GM12878 (cell line): Measurements from ENCODE around the gene AK4. TPM values are rescaled to one million over a fixed set of nuclear protein-coding genes. Genes with fewer than 3 reads are reported as not detected.

ENCODE experiments used
- ATAC-seq: fragments of 200-7000 bp; cut with Tn5 transposase; 3 replicates; pipeline ENCODE4 v1.9.1; 2020; ENCODE audit warnings: mild to moderate bottlenecking, moderate library complexity
- BruUV-seq: library from RNA; stranded (reverse); fragments of 400-500 nt; replicated peaks from 2 replicates; lab custom pipeline; 2021; lab: Mats Ljungman, UMichigan
- CTCF ChIA-PET: fragments of 300-600 bp; sonication (Branson Sonifier 250); formaldehyde crosslinking; extraction: SDS; loops from one replicate; lab custom pipeline; 2021; ENCODE audit warnings: inconsistent platforms; lab: Yijun Ruan, JAX
- POLR2A ChIA-PET: fragments of 350-600 bp; formaldehyde crosslinking; extraction: SDS; loops from one replicate; lab custom pipeline; 2021; ENCODE audit warnings: inconsistent platforms; lab: Charles Lee
- RAD21 ChIA-PET: fragments of 300-600 bp; sonication (Branson Sonifier 250); formaldehyde crosslinking; loops from one replicate; lab custom pipeline; 2023; ENCODE audit warnings: antibody characterized with exemption; ENCODE audit not compliant: unreplicated experiment; lab: Charles Lee
- SMC1A ChIA-PET: fragments of 300-600 bp; sonication (Branson Sonifier 250); formaldehyde crosslinking; loops from one replicate; lab custom pipeline; 2023; ENCODE audit not compliant: unreplicated experiment, uncharacterized antibody; lab: Charles Lee
- DNase-seq: peaks from one replicate; pipeline ENCODE4 v3.0.0-alpha.2; 2011; ENCODE audit warnings: low read depth, low spot score
- FAIRE-seq: peaks from 3 replicates; lab custom pipeline; 2011; peaks lifted over from hg19 to GRCh38; lab: Jason Lieb, UNC
- H2AFZ ChIP-seq: 2 replicates; pipeline ENCODE4 v1.6.0; 2011; ENCODE audit warnings: low read depth, low read length, control low read depth; ENCODE audit not compliant: control insufficient read depth
- H3K27ac ChIP-seq: 2 replicates; pipeline ENCODE4 v1.5.1; 2011; ENCODE audit warnings: control low read depth; ENCODE audit not compliant: control insufficient read depth, insufficient read depth
- H3K27me3 ChIP-seq, 2 experiments: replicated peaks in 1 of 2; 2 replicates each; pipeline versions ENCODE4 v1.6.0 to v1.6.1; 2011; ENCODE audit warnings: low read length in 1 of 2; ENCODE audit not compliant: control insufficient read depth in 2 of 2, insufficient read depth in 2 of 2
- H3K36me3 ChIP-seq, 2 experiments: 2 replicates each; pipeline ENCODE4 v1.5.1; 2011; ENCODE audit warnings: low read length in 1 of 2; ENCODE audit not compliant: control insufficient read depth in 2 of 2, insufficient read depth in 2 of 2
- H3K4me1 ChIP-seq: 2 replicates; pipeline ENCODE4 v1.6.1; 2011; ENCODE audit warnings: mild to moderate bottlenecking, low read length, moderate library complexity, mixed read lengths; ENCODE audit not compliant: control insufficient read depth, insufficient read depth
- H3K4me2 ChIP-seq: 2 replicates; pipeline ENCODE4 v1.6.0; 2011; ENCODE audit warnings: control low read depth; ENCODE audit not compliant: control insufficient read depth, insufficient read depth
- H3K4me3 ChIP-seq: fragments of 200-600 bp; sonication (generic); 2 replicates; pipeline ENCODE4 v1.5.1; 2016
- H3K79me2 ChIP-seq: 2 replicates; pipeline ENCODE4 v1.6.0; 2011; ENCODE audit warnings: low read length; ENCODE audit not compliant: control insufficient read depth, insufficient read depth
- H3K9ac ChIP-seq: 2 replicates; pipeline ENCODE4 v1.8.0; 2011; ENCODE audit warnings: low read length, control low read depth, mixed read lengths; ENCODE audit not compliant: control insufficient read depth, insufficient read depth
- H3K9me3 ChIP-seq: replicated peaks from 3 replicates; pipeline ENCODE4 v1.5.1; 2011; ENCODE audit warnings: mild to moderate bottlenecking, low read length; ENCODE audit not compliant: control insufficient read depth, insufficient read depth
- H4K20me1 ChIP-seq: 2 replicates; pipeline ENCODE4 v1.6.0; 2011; ENCODE audit not compliant: control insufficient read depth, insufficient read depth
- BACH1 ChIP-seq: fragments of 450-650 bp; IDR thresholded peaks from 2 replicates; pipeline ENCODE4 v1.6.1; 2017; ENCODE audit warnings: mild to moderate bottlenecking, borderline replicate concordance
- CHD1 ChIP-seq: IDR thresholded peaks from 2 replicates; pipeline ENCODE4 v1.6.1; 2012; ENCODE audit warnings: low read depth, low read length, improper control_type of control experiment
- MTA3 ChIP-seq: IDR thresholded peaks from 2 replicates; pipeline ENCODE4 v1.6.1; 2012; ENCODE audit warnings: low read length, inconsistent platforms, borderline replicate concordance
- NFXL1 ChIP-seq: fragments of 450-650 bp; IDR thresholded peaks from 2 replicates; pipeline ENCODE4 v1.6.1; 2017; ENCODE audit warnings: antibody characterized with exemption, mild to moderate bottlenecking, borderline replicate concordance
- POU2F2 ChIP-seq: IDR thresholded peaks from 3 replicates; pipeline ENCODE4 v1.6.1; 2011; ENCODE audit warnings: low read depth, mild to moderate bottlenecking, low read length, borderline replicate concordance
- SMAD1 ChIP-seq: fragments of 450-650 bp; IDR thresholded peaks from 2 replicates; pipeline ENCODE4 v1.6.1; 2018; ENCODE audit warnings: mild to moderate bottlenecking, low read depth; ENCODE audit not compliant: partially characterized antibody
- WGBS: methylation state at CpG from one replicate; pipeline ENCODE4 v1.1.6; 2016; ENCODE audit warnings: low lambda C conversion rate; ENCODE audit not compliant: insufficient replicate concordance, insufficient coverage; ENCODE audit errors: missing lambda C conversion rate; 5-methylcytosine and 5-hydroxymethylcytosine counted together
- in situ Hi-C: fragments of 300-500 bp; cut with MboI; formaldehyde crosslinking; loops from 9 replicates; pipeline ENCODE4 v1.14.3; 2018; ENCODE audit warnings: mixed read lengths
- intact Hi-C: fragments of 100-400 bp; cut with micrococcal nuclease; formaldehyde crosslinking; loops from one replicate; pipeline ENCODE4 v1.14.2; 2022; ENCODE audit not compliant: unreplicated experiment
- polyA plus RNA-seq, 11 experiments: library from polyadenylated mRNA; depleted of rRNA in 4 of 11; unstranded in 6 of 11; stranded (reverse) in 5 of 11; fragments of >200 nt; fragmentation: Nextera tagmentation in 4 of 11; fragmentation: Illumina TruSeq in 1 of 11; extraction: Ambion mirVana in 4 of 11; extraction: Trizol in 1 of 11; gene quantifications; 1 replicate in 1 of 11; 2 replicates in 10 of 11; pipeline versions ENCODE4 v1.2.1 to v1.2.3, GENCODE V29; 2011 to 2016; ENCODE audit warnings: inconsistent platforms in 2 of 11, missing spikeins in 2 of 11, low read depth in 1 of 11
- total RNA-seq, 4 experiments: library from RNA; depleted of rRNA in 3 of 4; stranded (reverse); fragments of >200 nt in 3 of 4; fragmentation: Illumina TruSeq in 1 of 4; extraction: Trizol in 1 of 4; gene quantifications; 2 replicates each; pipeline versions ENCODE4 v1.2.1 to v1.2.3, GENCODE V29; 2013 to 2021
- TF ChIP-seq, protein P1 (sequence below): fragments of 150-350 bp; IDR thresholded peaks from 2 replicates; pipeline ENCODE4 v1.6.1; 2016; ENCODE audit warnings: low read depth, low read length
- TF ChIP-seq, protein P2 (sequence below): IDR thresholded peaks from 2 replicates; pipeline ENCODE4 v1.6.1; 2011; ENCODE audit warnings: low read depth, mild to moderate bottlenecking, low read length, moderate library complexity, borderline replicate concordance; ENCODE audit errors: extremely low read depth
- TF ChIP-seq, protein P3 (sequence below): fragments of 450-650 bp; IDR thresholded peaks from 2 replicates; pipeline ENCODE4 v1.6.1; 2014; ENCODE audit warnings: mild to moderate bottlenecking
- TF ChIP-seq, protein P4 (sequence below): IDR thresholded peaks from 2 replicates; pipeline ENCODE4 v1.6.1; 2012; ENCODE audit warnings: low read length, inconsistent platforms
- TF ChIP-seq, protein P5 (sequence below): fragments of 450-650 bp; IDR thresholded peaks from 2 replicates; pipeline ENCODE4 v1.6.1; 2017; ENCODE audit warnings: mild to moderate bottlenecking
- TF ChIP-seq, protein P6 (sequence below): IDR thresholded peaks from 2 replicates; pipeline ENCODE4 v1.6.1; 2012; ENCODE audit warnings: low read depth, low read length, improper control_type of control experiment

The AK4 gene
- total and polyA plus RNA-seq, 10 of the 15 experiments (the other 5 are each of a cell fraction or from before 2014, with no cell fraction given), result 23.9 to 161 (median 49.0) TPM

DNA sequence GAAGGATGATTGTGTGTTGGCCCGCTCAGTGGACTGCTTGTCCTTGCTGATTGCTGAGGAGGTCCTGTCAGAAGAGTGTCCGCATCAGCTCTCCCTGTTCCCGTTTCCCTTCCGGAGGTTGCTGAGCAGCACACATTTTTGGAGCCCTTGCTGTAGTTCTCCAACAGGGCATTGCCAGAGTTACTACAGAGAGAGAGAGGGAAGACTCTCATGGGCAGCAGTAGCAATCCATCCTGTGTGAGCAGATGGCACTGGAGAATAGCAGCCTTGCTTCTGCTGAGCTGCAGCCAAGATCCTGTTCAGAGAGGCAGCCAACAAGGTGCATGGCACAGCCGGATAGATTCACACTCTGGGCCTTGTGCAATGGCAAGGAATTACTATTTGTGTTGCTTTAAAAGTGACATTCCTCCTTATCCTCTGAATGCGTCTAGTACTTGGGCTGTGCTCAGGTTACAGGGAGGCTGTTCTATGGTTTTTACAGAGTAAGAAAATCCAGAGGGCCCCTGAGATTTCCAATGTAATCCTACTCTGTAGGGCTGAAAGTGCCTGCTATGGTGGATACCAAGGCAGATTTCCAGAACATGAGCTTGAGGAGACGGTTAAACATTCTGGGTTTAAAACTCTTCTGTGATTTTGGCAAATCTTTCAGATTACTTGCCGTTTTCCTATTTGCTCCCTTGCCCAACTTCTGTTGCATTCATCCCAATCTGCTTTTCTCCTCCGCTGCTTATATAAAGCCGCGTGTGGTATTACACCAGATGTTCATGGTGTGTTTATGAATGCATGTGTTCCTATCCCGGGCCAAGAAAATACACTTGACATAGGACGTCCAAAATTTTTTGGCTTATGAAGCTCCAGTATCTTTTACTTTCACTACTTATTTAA, 27.4 kb downstream of the AK4 start:
- Histone ChIP-seq H4K20me1 (peaks cover 3% of the 10 kb centered on the region; the same call in 1 of the 2 replicates), H3K9ac (no peak overlapping the region), H3K4me2 (no peak overlapping the region), H3K9me3 (no peaks in the 10 kb centered on the region; the same call in 2 of the 3 replicates), H3K36me3 (0 out of 4 replicates have a peak, but pooled peaks cover 0 to 4% of the 10 kb centered on the region in 2 experiments), H3K79me2 (peaks cover 69% of the 10 kb centered on the region), H3K4me3 (no peak overlapping the region), H3K4me1 (peaks cover 24% of the 10 kb centered on the region), H3K27ac (no peak overlapping the region), H3K27me3 (no peaks in the 10 kb centered on the region), H2AFZ (no peak overlapping the region)
- CTCF ChIA-PET, result no interaction called here
- RAD21 ChIA-PET, result no interaction called here
- DNase-seq, result no peak
- ATAC-seq, result no peak
- in situ Hi-C loops (no loop called here), intact Hi-C loops (no loop called here)
- no peak for FAIRE-seq
- no TSS peak for BruUV-seq
- POLR2A ChIA-PET, result interaction anchor here (0.7 kb wide), 1 partner anchor 40 kb away, joined by 3 read pairs; no protein-coding TSS in a partner anchor
- 78% methylated on average over 13 of the region's 13 CpGs for WGBS
- SMC1A ChIA-PET, result interaction anchor here (0.7 to 2.1 kb wide), 4 partner anchors 10 to 38 kb away, joined by 3 to 6 read pairs (median 3); no protein-coding TSS in a partner anchor
- TF ChIP-seq BACH1, result no peak
- TF ChIP-seq MTA3, result no peak
- TF ChIP-seq, protein P1, sequence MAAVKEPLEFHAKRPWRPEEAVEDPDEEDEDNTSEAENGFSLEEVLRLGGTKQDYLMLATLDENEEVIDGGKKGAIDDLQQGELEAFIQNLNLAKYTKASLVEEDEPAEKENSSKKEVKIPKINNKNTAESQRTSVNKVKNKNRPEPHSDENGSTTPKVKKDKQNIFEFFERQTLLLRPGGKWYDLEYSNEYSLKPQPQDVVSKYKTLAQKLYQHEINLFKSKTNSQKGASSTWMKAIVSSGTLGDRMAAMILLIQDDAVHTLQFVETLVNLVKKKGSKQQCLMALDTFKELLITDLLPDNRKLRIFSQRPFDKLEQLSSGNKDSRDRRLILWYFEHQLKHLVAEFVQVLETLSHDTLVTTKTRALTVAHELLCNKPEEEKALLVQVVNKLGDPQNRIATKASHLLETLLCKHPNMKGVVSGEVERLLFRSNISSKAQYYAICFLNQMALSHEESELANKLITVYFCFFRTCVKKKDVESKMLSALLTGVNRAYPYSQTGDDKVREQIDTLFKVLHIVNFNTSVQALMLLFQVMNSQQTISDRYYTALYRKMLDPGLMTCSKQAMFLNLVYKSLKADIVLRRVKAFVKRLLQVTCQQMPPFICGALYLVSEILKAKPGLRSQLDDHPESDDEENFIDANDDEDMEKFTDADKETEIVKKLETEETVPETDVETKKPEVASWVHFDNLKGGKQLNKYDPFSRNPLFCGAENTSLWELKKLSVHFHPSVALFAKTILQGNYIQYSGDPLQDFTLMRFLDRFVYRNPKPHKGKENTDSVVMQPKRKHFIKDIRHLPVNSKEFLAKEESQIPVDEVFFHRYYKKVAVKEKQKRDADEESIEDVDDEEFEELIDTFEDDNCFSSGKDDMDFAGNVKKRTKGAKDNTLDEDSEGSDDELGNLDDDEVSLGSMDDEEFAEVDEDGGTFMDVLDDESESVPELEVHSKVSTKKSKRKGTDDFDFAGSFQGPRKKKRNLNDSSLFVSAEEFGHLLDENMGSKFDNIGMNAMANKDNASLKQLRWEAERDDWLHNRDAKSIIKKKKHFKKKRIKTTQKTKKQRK, result no peak
- TF ChIP-seq, protein P2, sequence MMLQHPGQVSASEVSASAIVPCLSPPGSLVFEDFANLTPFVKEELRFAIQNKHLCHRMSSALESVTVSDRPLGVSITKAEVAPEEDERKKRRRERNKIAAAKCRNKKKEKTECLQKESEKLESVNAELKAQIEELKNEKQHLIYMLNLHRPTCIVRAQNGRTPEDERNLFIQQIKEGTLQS, result no peak
- TF ChIP-seq, protein P3, sequence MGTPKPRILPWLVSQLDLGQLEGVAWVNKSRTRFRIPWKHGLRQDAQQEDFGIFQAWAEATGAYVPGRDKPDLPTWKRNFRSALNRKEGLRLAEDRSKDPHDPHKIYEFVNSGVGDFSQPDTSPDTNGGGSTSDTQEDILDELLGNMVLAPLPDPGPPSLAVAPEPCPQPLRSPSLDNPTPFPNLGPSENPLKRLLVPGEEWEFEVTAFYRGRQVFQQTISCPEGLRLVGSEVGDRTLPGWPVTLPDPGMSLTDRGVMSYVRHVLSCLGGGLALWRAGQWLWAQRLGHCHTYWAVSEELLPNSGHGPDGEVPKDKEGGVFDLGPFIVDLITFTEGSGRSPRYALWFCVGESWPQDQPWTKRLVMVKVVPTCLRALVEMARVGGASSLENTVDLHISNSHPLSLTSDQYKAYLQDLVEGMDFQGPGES, result no peak
- TF ChIP-seq, protein P4, sequence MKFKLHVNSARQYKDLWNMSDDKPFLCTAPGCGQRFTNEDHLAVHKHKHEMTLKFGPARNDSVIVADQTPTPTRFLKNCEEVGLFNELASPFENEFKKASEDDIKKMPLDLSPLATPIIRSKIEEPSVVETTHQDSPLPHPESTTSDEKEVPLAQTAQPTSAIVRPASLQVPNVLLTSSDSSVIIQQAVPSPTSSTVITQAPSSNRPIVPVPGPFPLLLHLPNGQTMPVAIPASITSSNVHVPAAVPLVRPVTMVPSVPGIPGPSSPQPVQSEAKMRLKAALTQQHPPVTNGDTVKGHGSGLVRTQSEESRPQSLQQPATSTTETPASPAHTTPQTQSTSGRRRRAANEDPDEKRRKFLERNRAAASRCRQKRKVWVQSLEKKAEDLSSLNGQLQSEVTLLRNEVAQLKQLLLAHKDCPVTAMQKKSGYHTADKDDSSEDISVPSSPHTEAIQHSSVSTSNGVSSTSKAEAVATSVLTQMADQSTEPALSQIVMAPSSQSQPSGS, result no peak
- TF ChIP-seq POU2F2, result no peak
- no peak for TF ChIP-seq SMAD1
- no peak for TF ChIP-seq NFXL1
- TF ChIP-seq, protein P5, sequence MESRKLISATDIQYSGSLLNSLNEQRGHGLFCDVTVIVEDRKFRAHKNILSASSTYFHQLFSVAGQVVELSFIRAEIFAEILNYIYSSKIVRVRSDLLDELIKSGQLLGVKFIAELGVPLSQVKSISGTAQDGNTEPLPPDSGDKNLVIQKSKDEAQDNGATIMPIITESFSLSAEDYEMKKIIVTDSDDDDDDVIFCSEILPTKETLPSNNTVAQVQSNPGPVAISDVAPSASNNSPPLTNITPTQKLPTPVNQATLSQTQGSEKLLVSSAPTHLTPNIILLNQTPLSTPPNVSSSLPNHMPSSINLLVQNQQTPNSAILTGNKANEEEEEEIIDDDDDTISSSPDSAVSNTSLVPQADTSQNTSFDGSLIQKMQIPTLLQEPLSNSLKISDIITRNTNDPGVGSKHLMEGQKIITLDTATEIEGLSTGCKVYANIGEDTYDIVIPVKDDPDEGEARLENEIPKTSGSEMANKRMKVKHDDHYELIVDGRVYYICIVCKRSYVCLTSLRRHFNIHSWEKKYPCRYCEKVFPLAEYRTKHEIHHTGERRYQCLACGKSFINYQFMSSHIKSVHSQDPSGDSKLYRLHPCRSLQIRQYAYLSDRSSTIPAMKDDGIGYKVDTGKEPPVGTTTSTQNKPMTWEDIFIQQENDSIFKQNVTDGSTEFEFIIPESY, result no peak
- TF ChIP-seq, protein P6, sequence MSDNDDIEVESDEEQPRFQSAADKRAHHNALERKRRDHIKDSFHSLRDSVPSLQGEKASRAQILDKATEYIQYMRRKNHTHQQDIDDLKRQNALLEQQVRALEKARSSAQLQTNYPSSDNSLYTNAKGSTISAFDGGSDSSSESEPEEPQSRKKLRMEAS, result no peak
- TF ChIP-seq CHD1, result no peak
